Measurements from ENCODE around the gene RTN4RL2.

Gene RTN4RL2

GRCh38 chr11:57471496-57471895, 11.2 kb downstream of the RTN4RL2 start:
- H3K79me2 ChIP-seq (ENCODE audit: control insufficient read depth, low read length): no peaks in the 10 kb centered on the region
- H3K27ac ChIP-seq (ENCODE audit: low read depth, low read length): no peak overlapping the region
- peaks cover 26% of the 10 kb centered on the region for H3K27me3 ChIP-seq (ENCODE audit: control insufficient read depth, low read length)
- TF ChIP-seq, protein P1, sequence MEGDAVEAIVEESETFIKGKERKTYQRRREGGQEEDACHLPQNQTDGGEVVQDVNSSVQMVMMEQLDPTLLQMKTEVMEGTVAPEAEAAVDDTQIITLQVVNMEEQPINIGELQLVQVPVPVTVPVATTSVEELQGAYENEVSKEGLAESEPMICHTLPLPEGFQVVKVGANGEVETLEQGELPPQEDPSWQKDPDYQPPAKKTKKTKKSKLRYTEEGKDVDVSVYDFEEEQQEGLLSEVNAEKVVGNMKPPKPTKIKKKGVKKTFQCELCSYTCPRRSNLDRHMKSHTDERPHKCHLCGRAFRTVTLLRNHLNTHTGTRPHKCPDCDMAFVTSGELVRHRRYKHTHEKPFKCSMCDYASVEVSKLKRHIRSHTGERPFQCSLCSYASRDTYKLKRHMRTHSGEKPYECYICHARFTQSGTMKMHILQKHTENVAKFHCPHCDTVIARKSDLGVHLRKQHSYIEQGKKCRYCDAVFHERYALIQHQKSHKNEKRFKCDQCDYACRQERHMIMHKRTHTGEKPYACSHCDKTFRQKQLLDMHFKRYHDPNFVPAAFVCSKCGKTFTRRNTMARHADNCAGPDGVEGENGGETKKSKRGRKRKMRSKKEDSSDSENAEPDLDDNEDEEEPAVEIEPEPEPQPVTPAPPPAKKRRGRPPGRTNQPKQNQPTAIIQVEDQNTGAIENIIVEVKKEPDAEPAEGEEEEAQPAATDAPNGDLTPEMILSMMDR (IDR thresholded peaks at IDR 0.05; ENCODE audit: low read depth, low read length, poor library complexity, severe bottlenecking): no peak
- no peak for TF ChIP-seq EZH2phosphoT487 (IDR thresholded peaks at IDR 0.05; ENCODE audit: borderline replicate concordance, low read length)
- H4K20me1 ChIP-seq (ENCODE audit: control insufficient read depth, insufficient read depth, low read depth, low read length): 0 out of 2 replicates have a peak, but pooled peaks cover 2% of the 10 kb centered on the region
- H3F3A ChIP-seq (ENCODE audit: control insufficient read depth, insufficient read depth): no peaks in the 10 kb centered on the region
- H3K4me3 ChIP-seq (ENCODE audit: low read length): no peak overlapping the region
- no peaks in the 10 kb centered on the region for H3K9me3 ChIP-seq (ENCODE audit: control insufficient read depth, insufficient read depth, low read length)
- no peaks in the 10 kb centered on the region for H3K36me3 ChIP-seq (ENCODE audit: control insufficient read depth, low read length)
- H3K4me2 ChIP-seq (ENCODE audit: low read length): no peak overlapping the region
- no peaks in the 10 kb centered on the region for H3K9me2 ChIP-seq (replicated peaks; ENCODE audit: control insufficient read depth, low read length)
- H3K4me1 ChIP-seq (ENCODE audit: control insufficient read depth, low read length): peaks cover 21% of the 10 kb centered on the region

GRCh38 chr11:57473285-57473841, 13.0 kb downstream of the RTN4RL2 start:
- 0 out of 2 replicates have a peak, but pooled peaks cover 2% of the 10 kb centered on the region for H4K20me1 ChIP-seq (ENCODE audit: control insufficient read depth, insufficient read depth, low read depth, low read length)
- TF ChIP-seq EZH2phosphoT487 (IDR thresholded peaks at IDR 0.05; ENCODE audit: borderline replicate concordance, low read length): no peak
- TF ChIP-seq, protein P1 (IDR thresholded peaks at IDR 0.05; ENCODE audit: low read depth, low read length, poor library complexity, severe bottlenecking): no peak
- no peak overlapping the region for H3K4me3 ChIP-seq (ENCODE audit: low read length)
- peaks cover 43% of the 10 kb centered on the region for H3K27me3 ChIP-seq (ENCODE audit: control insufficient read depth, low read length)
- no peak overlapping the region for H3K27ac ChIP-seq (ENCODE audit: low read depth, low read length)
- no peaks in the 10 kb centered on the region for H3K9me3 ChIP-seq (ENCODE audit: control insufficient read depth, insufficient read depth, low read length)
- H3K4me2 ChIP-seq (ENCODE audit: low read length): no peak overlapping the region
- H3K4me1 ChIP-seq (ENCODE audit: control insufficient read depth, low read length): peaks cover 26% of the 10 kb centered on the region
- no peaks in the 10 kb centered on the region for H3K36me3 ChIP-seq (ENCODE audit: control insufficient read depth, low read length)
- no peaks in the 10 kb centered on the region for H3K79me2 ChIP-seq (ENCODE audit: control insufficient read depth, low read length)
- no peaks in the 10 kb centered on the region for H3F3A ChIP-seq (ENCODE audit: control insufficient read depth, insufficient read depth)
- no peaks in the 10 kb centered on the region for H3K9me2 ChIP-seq (replicated peaks; ENCODE audit: control insufficient read depth, low read length)

GRCh38 chr11:57474017-57474802, 13.9 kb downstream of the RTN4RL2 start:
- Histone ChIP-seq H3K79me2 (ENCODE audit: control insufficient read depth, low read length) (no peaks in the 10 kb centered on the region), H3K9me3 (ENCODE audit: control insufficient read depth, insufficient read depth, low read length) (no peaks in the 10 kb centered on the region), H3K4me2 (ENCODE audit: low read length) (no peak overlapping the region), H3F3A (ENCODE audit: control insufficient read depth, insufficient read depth) (no peaks in the 10 kb centered on the region), H4K20me1 (ENCODE audit: control insufficient read depth, insufficient read depth, low read depth, low read length) (0 out of 2 replicates have a peak, but pooled peaks cover 2% of the 10 kb centered on the region), H3K27me3 (ENCODE audit: control insufficient read depth, low read length) (peaks cover 44% of the 10 kb centered on the region), H3K36me3 (ENCODE audit: control insufficient read depth, low read length) (no peaks in the 10 kb centered on the region), H3K9me2 (replicated peaks; ENCODE audit: control insufficient read depth, low read length) (no peaks in the 10 kb centered on the region), H3K27ac (ENCODE audit: low read depth, low read length) (no peak overlapping the region), H3K4me1 (ENCODE audit: control insufficient read depth, low read length) (peaks cover 26% of the 10 kb centered on the region), H3K4me3 (ENCODE audit: low read length) (no peak overlapping the region)
- no peak for TF ChIP-seq EZH2phosphoT487 (IDR thresholded peaks at IDR 0.05; ENCODE audit: borderline replicate concordance, low read length)
- TF ChIP-seq, protein P1 (IDR thresholded peaks at IDR 0.05; ENCODE audit: low read depth, low read length, poor library complexity, severe bottlenecking): no peak

Measured in DOHH2 (cell line).